Measurements from ENCODE around the gene MYMX. TPM values are rescaled to one million over a fixed set of nuclear protein-coding genes. Genes with fewer than 3 reads are reported as not detected.
A peak's percentile ranks its signal among the peaks of the same experiment; 100 is the strongest.

The MYMX gene
- total RNA-seq, 2 donors from 2014 or later, result 1.7 to 1.8 TPM

DNA sequence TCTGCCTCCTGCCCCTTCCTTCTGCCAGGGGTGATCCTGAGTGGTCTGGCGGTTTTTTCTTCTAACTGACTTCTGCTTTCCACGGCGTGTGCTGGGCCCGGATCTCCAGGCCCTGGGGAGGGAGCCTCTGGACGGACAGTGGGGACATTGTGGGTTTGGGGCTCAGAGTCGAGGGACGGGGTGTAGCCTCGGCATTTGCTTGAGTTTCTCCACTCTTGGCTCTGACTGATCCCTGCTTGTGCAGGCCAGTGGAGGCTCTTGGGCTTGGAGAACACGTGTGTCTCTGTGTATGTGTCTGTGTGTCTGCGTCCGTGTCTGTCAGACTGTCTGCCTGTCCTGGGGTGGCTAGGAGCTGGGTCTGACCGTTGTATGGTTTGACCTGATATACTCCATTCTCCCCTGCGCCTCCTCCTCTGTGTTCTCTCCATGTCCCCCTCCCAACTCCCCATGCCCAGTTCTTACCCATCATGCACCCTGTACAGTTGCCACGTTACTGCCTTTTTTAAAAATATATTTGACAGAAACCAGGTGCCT, 16.9 kb downstream of the MYMX start:
- TF ChIP-seq CTCF (conservative IDR thresholded peaks at IDR 0.05), result no peak
- Mint-ChIP-seq H3K4me3 (no peak overlapping the region), H3K27me3 (ENCODE audit: insufficient read depth) (no peaks in the 10 kb centered on the region), H3K9me3 (no peaks in the 10 kb centered on the region), H3K36me3 (ENCODE audit: low read depth) (peaks cover 44% of the 10 kb centered on the region), H3K4me1 (peaks cover 24% of the 10 kb centered on the region), H3K27ac (peak overlapping the region; percentile 95)
- no peaks in the 10 kb centered on the region for H3K9me3 ChIP-seq (ENCODE audit: control insufficient read depth, low read length)
- H3K4me1 ChIP-seq (ENCODE audit: control insufficient read depth, insufficient read depth, low read length), result peaks cover 11% of the 10 kb centered on the region
- H3K27ac ChIP-seq (ENCODE audit: low read depth, low read length), result no peak overlapping the region
- peaks cover 13% of the 10 kb centered on the region for H3K36me3 ChIP-seq (ENCODE audit: control insufficient read depth, insufficient read depth, low read length)
- no peaks in the 10 kb centered on the region for H3K27me3 ChIP-seq (ENCODE audit: control insufficient read depth, insufficient read depth, low read length, poor library complexity, severe bottlenecking)
- 91 to 95% methylated on average over 10 to 14 of the region's 14 CpGs for WGBS, 2 experiments (ENCODE audit: insufficient coverage in 1 of 2, insufficient read length in 1 of 2)
- H3K4me3 ChIP-seq (ENCODE audit: low read length), result no peak overlapping the region
- no peak for DNase-seq
- H3K9ac ChIP-seq (ENCODE audit: extremely low read depth, low read length, poor library complexity, severe bottlenecking), result no peak overlapping the region

DNA sequence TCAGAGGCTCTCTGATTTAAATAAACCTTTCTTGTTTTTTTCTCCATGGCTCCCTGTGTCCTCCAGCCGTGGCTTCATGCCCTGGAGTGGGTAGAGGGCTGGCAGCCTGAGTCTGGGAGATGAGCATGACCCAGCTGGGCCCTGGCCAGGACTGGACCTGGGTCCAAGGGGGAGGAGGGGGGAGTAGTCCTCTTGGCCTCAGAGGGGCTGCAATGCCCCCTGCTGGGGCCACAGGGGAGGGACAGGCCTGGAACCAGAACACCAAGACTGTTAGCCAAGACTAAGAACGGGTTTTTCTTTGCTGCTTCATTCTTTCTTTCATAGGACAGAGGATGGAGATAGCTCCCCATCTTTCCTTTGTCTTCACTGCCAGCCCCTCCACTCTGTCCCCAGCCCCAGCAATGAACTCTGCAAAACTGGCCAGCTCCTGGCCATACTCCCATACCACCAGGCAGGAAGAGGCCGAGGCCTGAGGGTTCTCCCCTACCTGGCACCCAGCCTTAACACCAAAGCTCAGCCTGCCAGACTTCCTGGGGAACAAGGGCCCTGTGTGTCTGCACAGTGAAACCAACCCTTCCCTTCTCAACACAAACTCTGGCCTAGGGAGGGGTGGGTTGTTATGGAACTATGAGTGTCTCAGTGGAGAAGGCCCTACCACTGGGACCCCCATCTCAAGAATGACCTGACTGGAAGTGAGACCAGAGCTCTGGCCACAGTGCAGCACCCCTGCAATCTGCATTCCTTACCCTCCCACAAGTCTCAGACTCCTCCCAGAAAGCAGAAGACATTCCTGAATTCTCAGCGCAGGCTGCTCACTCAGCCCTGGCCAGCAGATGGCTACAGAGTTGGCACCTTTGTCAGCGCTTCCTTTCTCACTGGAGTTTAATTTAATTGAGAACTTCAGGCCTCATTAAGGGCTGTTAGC, 17.6 kb downstream of the MYMX start:
- peak overlapping the region; percentile 95 for H3K27ac Mint-ChIP-seq
- H3K9ac ChIP-seq (ENCODE audit: extremely low read depth, low read length, poor library complexity, severe bottlenecking), result no peak overlapping the region
- peak; percentile 95 for DNase-seq
- peak; percentile 84 for TF ChIP-seq CTCF (conservative IDR thresholded peaks at IDR 0.05)
- 55% methylated on average over 4 to 5 of the region's 5 CpGs for WGBS, 2 experiments (ENCODE audit: insufficient coverage in 1 of 2, insufficient read length in 1 of 2)
- no peaks in the 10 kb centered on the region for H3K27me3 ChIP-seq (ENCODE audit: control insufficient read depth, insufficient read depth, low read length, poor library complexity, severe bottlenecking)
- H3K9me3 Mint-ChIP-seq, result no peaks in the 10 kb centered on the region
- H3K27me3 Mint-ChIP-seq (ENCODE audit: insufficient read depth), result peaks cover 3% of the 10 kb centered on the region
- H3K27ac ChIP-seq (ENCODE audit: low read depth, low read length), result peak overlapping the region; percentile 35
- H3K4me1 Mint-ChIP-seq, result peaks cover 24% of the 10 kb centered on the region
- H3K36me3 ChIP-seq (ENCODE audit: control insufficient read depth, insufficient read depth, low read length), result peaks cover 13% of the 10 kb centered on the region
- H3K4me1 ChIP-seq (ENCODE audit: control insufficient read depth, insufficient read depth, low read length), result peaks cover 11% of the 10 kb centered on the region
- no peak overlapping the region for H3K4me3 ChIP-seq (ENCODE audit: low read length)
- no peaks in the 10 kb centered on the region for H3K9me3 ChIP-seq (ENCODE audit: control insufficient read depth, low read length)
- no peak overlapping the region for H3K4me3 Mint-ChIP-seq
- peaks cover 38% of the 10 kb centered on the region for H3K36me3 Mint-ChIP-seq (ENCODE audit: low read depth)

DNA sequence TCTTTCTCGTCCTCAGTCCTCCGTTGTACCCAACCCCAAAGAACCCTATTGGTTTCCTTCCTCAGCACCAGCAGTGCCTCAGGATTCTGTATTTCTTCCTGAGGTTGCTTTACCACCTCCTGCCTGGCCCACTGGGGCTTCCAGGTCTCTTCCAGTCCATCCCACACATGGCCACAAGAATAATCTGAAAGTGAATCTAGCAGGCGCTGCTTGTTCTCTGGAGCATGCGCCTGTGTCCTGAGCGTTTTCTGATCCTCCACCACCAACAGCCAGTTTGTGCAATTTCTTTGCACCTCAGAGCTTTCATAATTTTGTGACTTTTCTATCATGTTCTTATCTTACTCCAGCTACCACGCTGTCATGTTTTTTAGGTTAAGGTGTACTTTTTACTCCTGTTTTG, 18.5 kb downstream of the MYMX start:
- no peak overlapping the region for H3K27ac ChIP-seq (ENCODE audit: low read depth, low read length)
- no peaks in the 10 kb centered on the region for H3K27me3 ChIP-seq (ENCODE audit: control insufficient read depth, insufficient read depth, low read length, poor library complexity, severe bottlenecking)
- peaks cover 8% of the 10 kb centered on the region for H3K4me1 ChIP-seq (ENCODE audit: control insufficient read depth, insufficient read depth, low read length)
- H3K27me3 Mint-ChIP-seq (ENCODE audit: insufficient read depth), result peaks cover 4% of the 10 kb centered on the region
- no peak overlapping the region for H3K4me3 Mint-ChIP-seq
- H3K9ac ChIP-seq (ENCODE audit: extremely low read depth, low read length, poor library complexity, severe bottlenecking), result no peak overlapping the region
- peaks cover 24% of the 10 kb centered on the region for H3K4me1 Mint-ChIP-seq
- H3K36me3 Mint-ChIP-seq (ENCODE audit: low read depth), result peaks cover 33% of the 10 kb centered on the region
- no peaks in the 10 kb centered on the region for H3K9me3 Mint-ChIP-seq
- H3K4me3 ChIP-seq (ENCODE audit: low read length), result no peak overlapping the region
- H3K27ac Mint-ChIP-seq, result peak overlapping the region; percentile 95
- no peak for DNase-seq
- 80 to 91% methylated on average over 6 of the region's 6 CpGs for WGBS, 2 experiments (ENCODE audit: insufficient coverage in 1 of 2, insufficient read length in 1 of 2)
- no peak for TF ChIP-seq CTCF (conservative IDR thresholded peaks at IDR 0.05)
- peaks cover 13% of the 10 kb centered on the region for H3K36me3 ChIP-seq (ENCODE audit: control insufficient read depth, insufficient read depth, low read length)
- no peaks in the 10 kb centered on the region for H3K9me3 ChIP-seq (ENCODE audit: control insufficient read depth, low read length)

All from endodermal cell (in vitro differentiated cells).